NCI-H1092 (cell line): Measurements from ENCODE around the gene CA9.
A peak's percentile ranks its signal among the peaks of the same experiment; 100 is the strongest.

Source experiments
- DNase-seq: peaks from one replicate; lab custom pipeline; 2025; lab: John Stamatoyannopoulos, UW

CA9 gene

DNA sequence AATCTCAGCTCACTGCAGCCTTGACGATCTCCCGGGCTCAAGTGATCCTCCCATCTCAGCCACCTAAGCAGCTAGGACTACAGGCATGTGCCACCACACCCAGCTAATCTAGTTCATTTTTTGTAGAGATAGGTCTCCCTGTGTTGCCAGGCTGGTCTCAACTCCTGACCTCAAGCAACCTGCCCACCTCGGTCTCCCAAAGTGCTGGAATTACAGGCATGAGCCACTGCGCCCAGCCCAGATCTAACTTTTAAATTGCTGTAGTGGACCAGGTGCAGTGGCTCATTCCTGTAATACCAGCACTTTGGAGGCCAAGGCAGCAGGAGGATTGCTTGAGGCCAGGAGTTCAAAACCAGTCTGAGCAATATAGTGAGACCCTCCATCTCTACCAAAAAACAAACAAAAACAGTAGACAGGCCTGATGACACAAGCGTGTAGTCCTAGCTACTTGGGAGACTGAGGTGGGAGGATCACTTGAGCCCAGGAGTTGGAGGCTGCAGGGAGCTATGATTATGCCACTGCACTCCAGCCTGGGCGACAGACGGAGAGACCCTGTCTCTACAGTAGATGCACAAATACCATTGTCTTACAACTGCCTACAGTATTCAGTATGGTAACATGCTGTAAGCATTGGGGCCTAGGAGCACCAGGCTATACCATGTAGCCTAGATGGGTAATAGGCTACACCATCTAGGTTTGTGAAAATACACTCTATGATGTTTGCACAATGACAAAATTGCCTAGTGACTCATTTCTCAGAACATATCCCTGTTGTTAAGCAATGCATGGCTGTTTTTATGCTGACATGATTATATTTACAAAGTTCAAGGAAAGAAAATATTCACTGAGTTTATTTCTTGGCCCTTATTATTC, 21.5 kb upstream of the CA9 start:
- no peak for DNase-seq

DNA sequence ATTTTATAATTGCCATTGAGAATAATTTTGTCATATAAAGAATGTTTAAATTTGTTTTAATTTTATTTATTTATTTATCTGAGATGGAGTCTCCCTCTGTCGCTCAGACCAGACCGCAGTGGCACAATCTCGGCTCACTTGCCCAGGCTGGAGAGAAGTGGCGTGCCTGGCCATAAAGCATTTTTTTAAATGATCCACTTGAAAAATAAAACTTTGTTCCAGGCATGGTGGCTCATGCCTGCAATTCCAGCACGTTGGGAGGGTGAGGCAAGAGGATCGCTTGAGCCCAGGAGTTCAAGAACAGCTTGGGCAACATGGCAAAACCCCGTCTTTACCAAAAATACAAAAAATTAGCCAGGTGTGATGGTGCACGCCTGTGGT, 20.9 kb upstream of the CA9 start:
- no peak for DNase-seq

DNA sequence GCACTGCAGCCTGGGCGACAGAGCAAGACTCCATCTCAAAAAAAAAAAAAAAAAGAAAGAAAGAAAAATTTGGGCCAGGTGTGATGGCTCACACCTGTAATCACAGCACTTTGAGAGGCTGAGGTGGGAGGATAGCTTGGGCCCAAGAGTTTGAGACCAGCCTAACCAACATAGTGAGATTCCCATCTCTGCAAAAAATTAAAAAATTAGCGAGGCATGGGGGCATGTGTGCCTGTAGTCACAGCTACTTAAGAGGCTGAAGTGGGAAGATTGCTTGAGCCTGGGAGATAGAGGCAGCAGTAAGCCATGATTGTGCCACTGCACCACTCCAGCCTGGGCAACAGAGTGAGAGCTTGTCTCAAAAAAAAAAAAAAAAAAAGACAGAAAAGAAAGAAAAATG, 20.1 kb upstream of the CA9 start:
- no peak for DNase-seq

DNA sequence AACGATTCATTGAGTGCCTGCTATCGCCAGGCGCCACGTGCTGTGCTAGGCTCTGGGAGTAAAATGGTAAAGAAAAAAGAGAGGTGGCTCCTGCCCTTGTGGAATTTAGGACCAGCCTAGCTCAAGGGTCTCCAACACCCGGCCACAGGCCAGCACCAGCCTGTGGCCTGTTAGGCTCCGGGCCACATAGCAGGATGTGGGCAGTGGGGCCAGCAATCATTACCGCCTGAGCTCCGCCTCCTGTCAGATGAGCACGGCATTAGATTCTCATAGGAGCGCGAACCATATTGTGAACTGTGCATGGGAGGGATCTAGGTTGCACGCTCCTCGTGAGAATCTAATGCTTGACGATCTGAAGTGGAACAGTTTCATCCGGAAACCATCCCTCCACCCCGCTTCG, 17.4 kb upstream of the CA9 start:
- DNase-seq, result no peak

DNA sequence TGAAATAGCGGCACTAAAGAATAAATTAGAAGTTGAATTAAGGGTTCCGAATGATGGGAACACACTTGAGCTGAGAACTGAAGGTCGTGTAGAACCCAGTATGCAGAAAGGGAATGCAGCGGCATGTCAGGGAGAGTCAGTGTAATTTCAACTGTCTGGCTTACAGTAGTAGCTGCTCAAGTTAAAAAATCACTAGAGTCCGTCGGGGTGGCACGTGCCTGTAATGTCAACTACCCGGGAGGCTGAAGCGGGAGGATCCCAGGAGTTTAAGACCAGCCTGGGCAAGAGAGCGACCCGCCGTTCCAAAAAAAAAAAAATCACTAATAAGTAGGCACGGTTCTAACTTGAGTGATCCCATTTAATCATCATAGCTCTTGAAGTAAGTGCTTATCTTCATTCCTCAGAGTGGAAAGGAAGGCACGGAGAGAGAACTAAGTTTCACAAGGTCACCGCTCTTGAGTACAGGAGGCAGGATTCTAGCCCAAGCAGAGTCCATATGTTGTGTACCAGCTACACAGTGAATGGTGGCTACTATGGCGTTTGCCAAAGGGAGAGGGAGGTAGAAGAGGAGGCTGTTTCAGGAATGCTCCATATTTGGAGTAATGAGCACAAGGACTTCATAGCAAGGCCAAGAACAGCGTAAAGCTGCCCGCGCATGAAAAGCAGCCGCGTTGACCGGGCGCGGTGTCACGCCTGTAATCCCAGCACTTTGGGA, 16.7 kb upstream of the CA9 start:
- DNase-seq, result peak; percentile 54

DNA sequence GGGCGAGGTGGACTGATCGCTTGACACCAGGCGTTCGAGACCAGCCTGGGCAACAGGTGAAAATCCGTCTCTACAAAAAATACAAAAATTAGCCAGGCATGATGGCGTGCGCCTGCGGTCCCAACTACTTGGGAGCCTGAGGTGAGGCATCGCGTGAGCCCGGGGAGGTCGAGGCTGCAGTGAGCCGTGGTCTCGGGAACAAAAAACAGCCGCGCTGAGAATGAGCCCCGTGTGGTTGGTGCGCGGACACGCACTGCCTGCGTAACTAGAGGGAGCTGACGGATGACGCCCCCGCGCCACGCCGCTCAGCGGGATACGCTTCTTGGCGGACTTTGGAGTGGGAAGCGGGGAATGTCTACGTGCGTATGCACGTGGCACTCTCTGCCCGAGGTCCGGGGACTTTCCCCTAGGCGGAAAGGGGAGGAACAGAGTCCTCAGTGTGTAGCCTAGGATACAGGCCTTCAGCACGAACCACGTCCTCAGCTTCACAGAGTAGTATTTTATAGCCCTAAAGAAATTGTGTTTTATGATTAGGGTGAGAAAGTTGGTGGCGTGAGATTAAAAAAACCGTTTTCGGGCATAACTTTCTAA, 16.1 kb upstream of the CA9 start, which contains the start of gene RMRP:
Gene RMRP, minus strand, starts transcription at position 474 of the 591 bp plus-strand sequence.
- peak; percentile 99 for DNase-seq

DNA sequence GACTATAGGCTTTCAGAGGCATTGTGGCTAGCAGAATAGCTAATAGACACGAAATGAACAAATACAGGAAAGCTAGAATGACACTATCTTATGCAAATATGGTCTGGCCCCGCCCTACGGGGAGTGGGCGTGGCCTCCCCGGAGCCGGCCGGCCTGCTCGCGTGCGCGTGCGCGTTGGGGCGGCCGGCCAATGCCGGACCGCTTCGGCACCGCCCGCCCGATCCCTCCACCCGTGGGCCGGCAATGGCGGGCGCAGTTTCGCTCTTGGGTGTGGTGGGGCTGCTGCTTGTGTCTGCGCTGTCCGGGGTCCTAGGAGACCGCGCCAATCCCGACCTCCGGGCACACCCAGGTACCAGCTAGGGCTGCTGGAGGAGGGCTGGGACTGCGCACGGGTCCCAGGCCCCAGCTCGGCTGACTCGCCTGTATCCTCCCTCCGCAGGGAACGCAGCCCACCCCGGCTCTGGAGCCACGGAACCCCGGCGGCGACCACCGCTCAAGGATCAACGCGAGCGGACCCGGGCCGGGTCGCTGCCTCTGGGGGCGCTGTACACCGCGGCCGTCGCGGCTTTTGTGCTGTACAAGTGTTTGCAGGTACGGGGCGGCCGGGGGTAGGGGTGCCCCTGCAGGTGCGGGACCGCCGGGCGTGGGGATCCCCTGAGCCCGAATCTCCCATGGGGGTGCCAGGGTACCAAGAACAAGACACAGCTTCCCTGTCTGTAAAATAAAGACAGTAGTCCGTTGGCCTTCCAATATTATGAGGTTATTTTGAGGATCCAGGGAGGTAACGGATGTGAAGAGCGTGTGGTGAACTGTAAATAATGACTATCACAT, 15.4 kb upstream of the CA9 start, which contains the start of gene CCDC107:
Gene CCDC107, plus strand, starts transcription at position 156 of the 831 bp plus-strand sequence. Its CDS starts 88 bp downstream, at position 244.
- DNase-seq, result peak; percentile 84

DNA sequence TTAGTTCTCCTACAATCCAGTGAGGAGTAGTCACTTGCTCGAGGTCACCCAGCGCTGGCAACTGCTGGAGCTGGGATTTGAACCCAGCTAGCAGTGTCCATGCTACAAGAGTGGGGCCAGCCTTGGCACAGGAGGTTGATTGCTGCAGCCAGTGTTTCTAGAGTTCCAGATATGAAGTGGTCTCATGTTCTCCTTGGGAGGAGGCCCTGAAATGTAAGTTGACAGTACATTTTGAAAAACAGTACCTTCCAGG, 14.8 kb upstream of the CA9 start:
- DNase-seq, result no peak

DNA sequence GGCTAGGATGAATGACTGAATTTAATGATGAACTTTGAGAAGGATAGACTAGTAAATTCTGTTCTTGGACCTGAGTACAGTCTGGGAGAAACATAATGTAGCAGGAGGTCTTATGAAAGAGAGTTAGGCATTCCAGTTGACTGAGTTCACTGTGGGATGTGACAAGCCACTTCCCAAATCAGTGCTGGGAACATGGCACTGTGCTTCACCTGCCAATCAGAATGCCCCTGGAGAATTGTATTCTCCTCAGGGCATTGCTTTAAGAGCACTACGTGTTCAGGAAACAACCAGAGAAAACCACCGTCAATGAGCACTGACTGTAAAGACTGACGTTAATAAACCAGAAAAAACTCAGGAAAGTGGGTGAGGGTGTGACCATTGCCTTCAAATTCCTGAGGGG, 14.4 kb upstream of the CA9 start:
- DNase-seq, result no peak

DNA sequence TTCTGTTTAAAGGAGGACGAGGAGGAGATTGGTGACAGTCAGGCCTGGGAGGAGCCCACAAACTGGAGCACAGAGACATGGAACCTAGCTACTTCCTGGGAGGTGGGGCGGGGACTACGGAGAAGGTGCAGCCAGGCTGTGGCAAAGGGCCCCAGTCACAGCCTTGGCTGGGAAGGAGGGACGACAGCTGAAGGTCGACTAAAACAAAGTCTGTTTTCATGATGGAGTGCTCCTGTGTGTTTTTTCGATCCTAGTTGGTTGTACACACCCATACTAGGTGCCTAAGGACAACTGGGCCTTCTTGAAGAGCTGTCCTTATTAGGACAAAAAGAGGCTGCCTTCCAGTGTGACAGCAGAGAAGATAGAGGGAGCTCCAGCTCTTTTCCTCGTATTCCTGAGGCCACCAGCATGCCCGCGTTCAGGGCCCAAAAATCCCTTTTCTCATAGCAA, 12.7 kb upstream of the CA9 start:
- DNase-seq, result no peak

DNA sequence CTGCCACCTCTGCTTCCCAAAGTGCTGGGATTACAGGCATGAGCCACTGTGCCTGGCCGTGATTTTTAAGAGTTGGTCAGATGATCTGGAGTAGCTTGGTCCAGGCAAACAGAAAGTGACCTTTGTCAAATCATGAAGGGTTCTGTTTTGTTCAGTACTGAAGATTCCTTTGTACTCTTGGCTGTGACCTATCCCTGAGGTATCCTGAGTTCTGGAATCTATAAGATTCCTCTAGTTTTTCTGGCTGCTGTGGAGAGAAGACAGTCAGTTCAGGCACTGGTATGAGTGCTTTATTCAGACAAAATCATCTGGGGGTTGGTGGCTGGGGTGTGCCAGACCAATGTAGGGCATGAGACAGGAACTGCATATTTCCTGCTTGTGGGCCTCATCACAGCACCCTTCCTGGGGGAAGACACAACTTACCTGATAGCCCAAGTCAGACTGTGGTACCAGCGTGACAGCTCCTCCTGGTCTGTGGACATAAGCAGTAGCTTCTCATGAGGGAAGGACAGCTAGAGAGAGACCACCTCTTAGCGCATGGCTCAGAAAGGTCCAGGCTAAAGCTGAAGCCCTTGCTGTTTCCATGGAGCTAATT, 11.9 kb upstream of the CA9 start:
- DNase-seq, result no peak

DNA sequence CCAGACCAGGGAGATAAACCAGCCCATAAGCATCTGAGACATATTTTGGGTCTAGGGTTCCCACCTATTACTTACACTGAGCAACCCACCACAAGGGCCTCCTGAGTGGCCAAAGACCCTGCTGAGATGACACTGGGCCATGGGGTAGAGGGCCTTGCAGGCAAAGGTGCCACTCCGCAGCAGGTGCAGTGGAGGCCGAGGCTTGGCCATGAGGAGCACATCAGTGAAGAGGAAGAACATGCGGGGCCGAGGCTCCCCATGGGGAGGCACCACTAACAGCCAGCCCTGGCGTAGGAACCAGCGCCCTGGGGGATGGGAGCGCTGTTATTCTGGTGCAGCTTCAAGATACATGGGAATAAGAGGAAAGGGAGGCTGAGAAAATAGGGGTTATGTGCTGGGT, 11.3 kb upstream of the CA9 start:
- no peak for DNase-seq

DNA sequence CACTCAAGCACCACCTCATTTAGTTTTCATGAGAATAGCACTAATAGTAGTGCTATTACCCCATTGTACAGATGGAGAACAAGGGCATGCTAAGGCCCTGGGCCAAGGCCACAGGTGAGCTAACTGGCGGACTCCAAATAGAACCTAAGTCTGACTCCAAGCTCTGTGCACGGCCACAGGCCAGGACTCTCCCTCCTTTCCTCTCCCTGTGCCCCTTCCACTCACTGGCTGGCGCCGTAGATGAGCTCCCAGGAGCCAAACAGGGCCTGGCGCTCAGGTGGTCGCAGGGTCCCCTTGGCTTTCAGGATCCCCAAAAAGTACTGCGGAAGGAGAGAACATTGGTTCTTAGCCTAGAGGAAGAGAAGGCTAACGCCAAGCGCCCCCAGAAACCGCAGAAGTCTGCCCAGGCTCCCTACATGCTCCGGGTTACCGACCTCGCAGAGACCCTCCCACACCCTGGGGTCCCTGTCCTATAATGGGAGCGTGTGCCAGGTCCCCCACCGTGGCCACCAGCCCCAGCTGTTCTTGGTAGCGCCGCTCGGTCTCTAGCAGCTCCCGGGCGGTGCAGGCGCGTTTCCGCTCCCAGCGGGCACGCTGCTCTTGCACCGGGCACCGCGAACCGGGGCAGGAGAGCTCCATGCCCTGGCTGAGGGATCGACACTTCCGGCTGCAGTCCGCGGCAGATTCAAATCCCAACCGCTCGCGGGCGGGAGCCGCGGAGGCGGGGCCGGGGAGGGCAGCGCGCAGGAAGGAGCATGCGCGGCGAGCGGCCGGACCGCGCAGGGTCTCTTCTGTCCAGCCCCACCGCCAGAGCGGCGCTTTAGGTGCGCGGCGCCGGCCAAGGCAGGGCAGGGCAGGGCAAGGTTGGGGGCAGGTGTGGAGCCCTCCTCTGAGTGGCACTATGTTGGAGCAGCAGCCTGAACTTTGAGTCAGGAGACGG, 8.9 kb upstream of the CA9 start, which contains the start of gene ARHGEF39:
Gene ARHGEF39, minus strand, starts transcription at position 665 of the 940 bp plus-strand sequence. Its CDS starts 26 bp downstream, at position 639.
- DNase-seq, result peak; percentile 89

DNA sequence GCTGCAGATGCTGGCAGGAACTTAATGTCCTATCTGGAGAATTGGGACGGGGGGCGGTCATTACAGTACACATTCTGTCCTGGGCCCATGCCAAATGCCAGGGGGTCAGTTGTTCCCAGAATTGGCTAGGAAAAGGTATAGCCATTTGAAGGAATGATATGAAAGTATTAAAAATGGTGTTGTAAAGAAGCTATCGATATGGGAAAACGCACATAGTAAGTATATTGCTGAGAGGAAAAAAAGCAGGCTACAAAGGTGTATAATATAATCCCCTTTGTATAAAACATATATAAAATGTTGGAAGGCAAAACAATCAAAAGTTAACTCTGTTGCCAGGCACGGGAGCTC, 8.3 kb upstream of the CA9 start:
- DNase-seq, result no peak

DNA sequence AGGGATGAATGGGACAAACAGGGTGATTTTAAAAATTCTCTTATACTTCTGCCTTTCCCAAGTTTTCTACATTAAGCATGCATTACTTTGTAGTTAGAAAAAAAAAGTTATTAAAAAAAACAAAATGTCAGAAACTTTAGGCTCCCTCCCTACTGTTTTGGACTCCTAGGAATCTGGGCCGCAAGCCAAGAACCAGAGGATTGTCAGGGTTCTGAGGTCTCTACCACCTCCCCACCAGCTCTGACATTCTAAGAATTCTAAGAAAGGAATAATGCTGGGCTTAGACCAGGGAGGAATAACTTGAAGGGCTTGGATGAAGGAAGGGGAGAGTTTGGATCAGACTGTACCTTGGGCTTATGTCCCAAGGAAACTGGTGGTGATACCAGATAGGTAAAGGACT, 7.7 kb upstream of the CA9 start:
- no peak for DNase-seq

DNA sequence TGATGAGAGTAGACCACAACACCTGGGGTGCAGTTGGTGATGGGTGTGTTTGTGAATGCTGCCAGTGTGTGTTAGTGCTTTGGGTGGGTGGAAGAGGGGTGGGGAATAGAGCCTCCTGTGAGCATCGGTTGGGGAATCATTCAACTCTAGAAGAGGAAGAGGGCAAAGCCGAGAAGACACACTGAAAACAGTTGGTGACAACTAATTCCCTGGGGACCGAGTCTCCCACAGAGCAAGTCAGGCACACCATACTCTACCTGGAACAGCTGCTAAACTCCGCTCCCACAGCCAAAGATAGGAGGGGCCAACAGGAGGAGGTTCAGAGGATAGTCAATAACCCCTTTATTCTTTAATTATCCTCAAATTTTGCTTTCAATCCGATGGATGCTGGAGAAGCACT, 7.2 kb upstream of the CA9 start:
- DNase-seq, result no peak

DNA sequence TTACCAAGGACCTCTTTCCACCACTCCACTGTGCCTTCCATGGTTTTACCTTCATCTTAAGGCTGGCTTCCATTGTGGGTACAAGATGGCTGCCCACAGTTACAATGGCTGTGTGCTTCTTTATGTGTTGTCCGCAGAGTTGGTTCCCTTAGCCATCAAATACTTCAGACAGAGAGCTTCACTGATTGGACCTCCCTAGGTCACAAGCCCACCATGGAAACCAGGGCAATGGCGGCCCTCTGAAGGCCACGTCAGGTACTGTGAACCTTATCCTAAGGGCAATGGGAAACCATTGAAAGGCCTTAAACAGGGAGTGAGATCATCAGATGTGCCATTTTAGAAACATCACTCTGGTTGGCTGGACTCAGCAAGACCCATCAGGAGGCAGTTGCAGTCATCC, 5.8 kb upstream of the CA9 start:
- no peak for DNase-seq

DNA sequence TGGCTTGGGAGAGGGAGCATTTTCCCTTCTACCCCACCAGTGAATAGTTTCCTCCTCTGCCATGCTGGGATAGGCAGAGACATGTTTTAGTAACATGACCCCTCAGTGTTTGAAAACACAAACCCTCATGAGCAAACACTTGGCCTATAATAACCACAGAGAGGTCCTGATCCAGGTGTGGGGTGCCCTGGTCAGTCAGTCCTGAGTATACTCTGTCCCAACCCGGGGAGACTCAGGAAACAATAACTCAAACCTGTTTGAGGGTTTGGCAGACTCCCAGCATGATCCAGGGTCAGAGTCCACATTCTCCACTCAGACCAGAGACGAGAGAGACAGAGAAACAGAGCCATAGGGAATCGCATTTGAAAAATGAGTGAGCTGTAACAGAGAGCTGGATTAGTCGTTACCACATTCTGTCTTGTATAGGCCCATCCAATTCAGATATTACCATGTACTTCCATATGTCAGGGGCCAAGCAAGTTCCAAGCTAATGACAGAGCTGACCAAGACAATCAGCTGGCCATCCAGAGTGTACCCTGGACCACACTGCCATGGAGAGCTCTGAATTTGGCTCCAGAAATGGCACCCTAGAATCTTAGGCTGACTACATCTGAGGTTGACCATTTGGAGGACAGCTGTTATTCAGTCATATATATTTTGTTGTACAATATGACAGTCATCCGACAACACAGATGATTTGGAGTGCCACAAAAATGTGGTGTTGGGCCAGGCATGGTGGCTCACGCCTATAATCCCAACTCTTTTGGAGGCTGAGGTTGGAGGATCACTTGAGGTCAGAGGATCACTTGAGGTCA, 4.2 kb upstream of the CA9 start:
- no peak for DNase-seq

DNA sequence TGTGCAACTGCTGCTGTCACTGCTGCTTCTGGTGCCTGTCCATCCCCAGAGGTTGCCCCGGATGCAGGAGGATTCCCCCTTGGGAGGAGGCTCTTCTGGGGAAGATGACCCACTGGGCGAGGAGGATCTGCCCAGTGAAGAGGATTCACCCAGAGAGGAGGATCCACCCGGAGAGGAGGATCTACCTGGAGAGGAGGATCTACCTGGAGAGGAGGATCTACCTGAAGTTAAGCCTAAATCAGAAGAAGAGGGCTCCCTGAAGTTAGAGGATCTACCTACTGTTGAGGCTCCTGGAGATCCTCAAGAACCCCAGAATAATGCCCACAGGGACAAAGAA, 265 bp downstream of the CA9 start:
- no peak for DNase-seq

DNA sequence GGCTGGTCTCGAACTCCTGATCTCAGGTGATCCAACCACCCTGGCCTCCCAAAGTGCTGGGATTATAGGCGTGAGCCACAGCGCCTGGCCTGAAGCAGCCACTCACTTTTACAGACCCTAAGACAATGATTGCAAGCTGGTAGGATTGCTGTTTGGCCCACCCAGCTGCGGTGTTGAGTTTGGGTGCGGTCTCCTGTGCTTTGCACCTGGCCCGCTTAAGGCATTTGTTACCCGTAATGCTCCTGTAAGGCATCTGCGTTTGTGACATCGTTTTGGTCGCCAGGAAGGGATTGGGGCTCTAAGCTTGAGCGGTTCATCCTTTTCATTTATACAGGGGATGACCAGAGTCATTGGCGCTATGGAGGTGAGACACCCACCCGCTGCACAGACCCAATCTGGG, 1.5 kb downstream of the CA9 start:
- no peak for DNase-seq
